H9 (cell line): ENCODE data around the gene ZMYND8. TPM values are rescaled to one million over a fixed set of nuclear protein-coding genes. Genes with fewer than 3 reads are reported as not detected.

Experiments used
- DNase-seq: peaks from one replicate; pipeline ENCODE4 v3.0.0-alpha.2; 2017
- H2AFZ ChIP-seq: one replicate; pipeline ENCODE4 v1.6.1; 2013; ENCODE audit warnings: mild to moderate bottlenecking, low read length, control low read depth, moderate library complexity
- H2AK5ac ChIP-seq: 2 replicates; pipeline ENCODE4 v1.6.1; 2013; ENCODE audit warnings: low read length, control low read depth, mixed read lengths; ENCODE audit not compliant: insufficient read length
- H2BK120ac ChIP-seq: one replicate; pipeline ENCODE4 v1.6.1; 2013; ENCODE audit warnings: low read depth, mild to moderate bottlenecking, low read length, control low read depth, inconsistent platforms; ENCODE audit not compliant: poor library complexity, severe bottlenecking
- H2BK12ac ChIP-seq: 2 replicates; pipeline ENCODE4 v1.6.1; 2013; ENCODE audit warnings: low read length, control low read depth, mixed read lengths, low read depth; ENCODE audit not compliant: insufficient read length
- H2BK15ac ChIP-seq: 2 replicates; pipeline ENCODE4 v1.6.1; 2013; ENCODE audit warnings: low read depth, low read length, control low read depth
- H2BK20ac ChIP-seq: one replicate; pipeline ENCODE4 v1.6.1; 2013; ENCODE audit warnings: low read depth, mild to moderate bottlenecking, low read length, control low read depth, inconsistent platforms; ENCODE audit not compliant: poor library complexity, severe bottlenecking
- H2BK5ac ChIP-seq: 2 replicates; pipeline ENCODE4 v1.6.1; 2013; ENCODE audit warnings: low read length, control low read depth, mixed read lengths; ENCODE audit not compliant: insufficient read length
- H3K14ac ChIP-seq: 2 replicates; pipeline ENCODE4 v1.6.1; 2013; ENCODE audit warnings: low read length, control low read depth; ENCODE audit not compliant: insufficient read depth
- H3K18ac ChIP-seq: 2 replicates; pipeline ENCODE4 v1.6.1; 2013; ENCODE audit warnings: low read depth, mild to moderate bottlenecking, mixed read lengths, low read length, control low read depth; ENCODE audit not compliant: insufficient read length
- H3K23ac ChIP-seq: 2 replicates; pipeline ENCODE4 v1.6.1; 2013; ENCODE audit warnings: low read length, control low read depth, mixed read lengths, low read depth; ENCODE audit not compliant: insufficient read length
- H3K23me2 ChIP-seq: 2 replicates; pipeline ENCODE4 v1.6.1; 2013; ENCODE audit warnings: low read depth, mild to moderate bottlenecking, mixed read lengths, low read length, control low read depth; ENCODE audit not compliant: insufficient read length, poor library complexity, severe bottlenecking
- H3K27ac ChIP-seq: 2 replicates; pipeline ENCODE4 v1.5.1; 2013; ENCODE audit warnings: low read length, control low read depth, mixed read lengths, low read depth; ENCODE audit not compliant: insufficient read length
- H3K27me3 ChIP-seq: 2 replicates; pipeline ENCODE4 v1.6.1; 2013; ENCODE audit warnings: low read length, control low read depth, inconsistent platforms; ENCODE audit not compliant: insufficient read depth
- H3K4ac ChIP-seq: 2 replicates; pipeline ENCODE4 v1.6.1; 2013; ENCODE audit warnings: low read depth, mild to moderate bottlenecking, control low read depth, inconsistent platforms, low read length, moderate library complexity
- H3K4me1 ChIP-seq: 2 replicates; pipeline ENCODE4 v1.6.1; 2013; ENCODE audit warnings: low read length, control low read depth, inconsistent platforms; ENCODE audit not compliant: insufficient read depth
- H3K4me2 ChIP-seq: 2 replicates; pipeline ENCODE4 v1.6.1; 2013; ENCODE audit warnings: low read length, control low read depth, mixed read lengths; ENCODE audit not compliant: insufficient read length, insufficient read depth
- H3K56ac ChIP-seq: 2 replicates; pipeline ENCODE4 v1.6.1; 2013; ENCODE audit warnings: low read depth, mild to moderate bottlenecking, mixed read lengths, low read length, control low read depth; ENCODE audit not compliant: insufficient read length
- H3K79me1 ChIP-seq: 2 replicates; pipeline ENCODE4 v1.6.1; 2013; ENCODE audit warnings: low read depth, mild to moderate bottlenecking, moderate library complexity, low read length, control low read depth, inconsistent platforms; ENCODE audit not compliant: insufficient read depth, poor library complexity, severe bottlenecking
- H3K79me2 ChIP-seq: 2 replicates; pipeline ENCODE4 v1.6.1; 2013; ENCODE audit warnings: low read length, control low read depth, inconsistent platforms; ENCODE audit not compliant: insufficient read depth
- H3K9ac ChIP-seq: 2 replicates; pipeline ENCODE4 v1.6.1; 2013; ENCODE audit warnings: low read length, control low read depth, mixed read lengths; ENCODE audit not compliant: insufficient read length; ENCODE audit errors: extremely low read depth
- H3K9me3 ChIP-seq: one replicate; pipeline ENCODE4 v1.6.1; 2013; ENCODE audit warnings: low read depth, low read length, inconsistent platforms; ENCODE audit not compliant: control insufficient read depth
- H3T11ph ChIP-seq: one replicate; pipeline ENCODE4 v1.6.1; 2013; ENCODE audit warnings: mild to moderate bottlenecking, low read length, control low read depth, inconsistent platforms
- H4K20me1 ChIP-seq: one replicate; pipeline ENCODE4 v1.6.1; 2013; ENCODE audit not compliant: control insufficient read depth, insufficient read length, insufficient read depth
- H4K5ac ChIP-seq: 2 replicates; pipeline ENCODE4 v1.6.1; 2013; ENCODE audit warnings: low read depth, mild to moderate bottlenecking, mixed read lengths, low read length, control low read depth; ENCODE audit not compliant: insufficient read length
- H4K8ac ChIP-seq: replicated peaks from 2 replicates; pipeline ENCODE4 v1.6.1; 2013; ENCODE audit warnings: low read length, control low read depth, mixed read lengths, low read depth; ENCODE audit not compliant: insufficient read length
- H4K91ac ChIP-seq: 2 replicates; pipeline ENCODE4 v1.6.1; 2013; ENCODE audit warnings: low read depth, mild to moderate bottlenecking, moderate library complexity, mixed read lengths, low read length, control low read depth; ENCODE audit not compliant: insufficient read length
- H3K27ac Mint-ChIP-seq, 3 experiments: 2 replicates in 2 of 3; 3 replicates in 1 of 3; pipeline ENCODE4 v1.8.0; 2020 to 2021; ENCODE audit warnings: mixed read lengths in 3 of 3, mild to moderate bottlenecking in 1 of 3, moderate library complexity in 1 of 3
- H3K27me3 Mint-ChIP-seq: 2 replicates; pipeline ENCODE4 v1.8.0; 2021; ENCODE audit warnings: low read depth, mild to moderate bottlenecking, moderate library complexity, mixed read lengths
- H3K36me3 Mint-ChIP-seq, 3 experiments: 2 replicates in 2 of 3; 3 replicates in 1 of 3; pipeline ENCODE4 v1.8.0; 2020 to 2021; ENCODE audit warnings: low read depth in 3 of 3, mixed read lengths in 3 of 3; ENCODE audit not compliant: insufficient read depth in 1 of 3
- H3K4me1 Mint-ChIP-seq, 2 experiments: 2 replicates each; pipeline ENCODE4 v1.8.0; 2020; ENCODE audit warnings: mixed read lengths in 2 of 2
- H3K4me3 Mint-ChIP-seq, 2 experiments: 2 replicates in 1 of 2; 3 replicates in 1 of 2; pipeline ENCODE4 v1.8.0; 2020 to 2021; ENCODE audit warnings: mild to moderate bottlenecking in 2 of 2, mixed read lengths in 2 of 2, moderate library complexity in 1 of 2
- H3K9me3 Mint-ChIP-seq, 2 experiments: 2 replicates in 1 of 2; 3 replicates in 1 of 2; pipeline ENCODE4 v1.8.0; 2020; ENCODE audit warnings: mild to moderate bottlenecking in 2 of 2, mixed read lengths in 2 of 2, moderate library complexity in 1 of 2
- CTCF ChIP-seq: fragments of 200-600 bp; sonication (generic); conservative IDR thresholded peaks from 3 replicates; pipeline ENCODE4 v1.8.0; 2021; ENCODE audit warnings: antibody characterized with exemption, mild to moderate bottlenecking
- WGBS: extraction: QIAGEN DNeasy Blood & Tissue Kit; methylation state at CpG from one replicate; pipeline ENCODE4 v1.1.7; 2013; ENCODE audit warnings: missing lambda C conversion rate, low lambda C conversion rate, mixed read lengths; ENCODE audit not compliant: insufficient read length; ENCODE audit errors: extremely low coverage; 5-methylcytosine and 5-hydroxymethylcytosine counted together
- total RNA-seq: library from RNA; stranded (reverse); gene quantifications from 2 replicates; pipeline ENCODE4 v1.2.1, GENCODE V29; 2021

The ZMYND8 gene
- total RNA-seq, 1 experiment from 2014 or later: 158 TPM

DNA sequence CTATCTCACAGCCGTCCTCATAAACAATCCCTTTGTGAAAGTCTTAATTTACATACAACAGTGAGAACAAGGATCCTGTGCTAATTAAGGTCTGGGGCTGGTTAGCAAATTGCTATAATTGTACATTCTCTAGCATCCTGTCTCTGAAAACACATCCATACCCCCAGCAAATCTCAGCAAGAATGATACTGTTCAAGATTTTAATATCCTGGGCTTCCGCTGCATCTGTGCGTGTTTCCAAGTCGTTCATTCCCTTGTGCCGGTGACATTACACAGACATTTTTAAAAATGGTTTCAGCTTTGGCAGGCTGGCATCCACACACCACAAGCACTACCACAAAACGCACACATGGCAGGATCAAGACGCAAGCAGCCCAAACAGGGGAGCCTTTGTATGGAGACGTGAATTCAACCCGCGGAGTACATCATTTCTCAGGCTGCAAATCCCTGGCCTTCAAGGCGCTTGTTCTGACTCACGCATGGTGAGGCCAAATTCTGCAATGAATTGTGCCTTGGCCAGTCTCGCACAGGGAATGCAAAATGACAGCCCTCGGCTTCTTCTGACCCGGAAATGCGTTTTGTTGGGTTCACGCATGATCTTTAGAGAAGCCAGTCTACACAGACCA lies 20.3 kb downstream of the ZMYND8 start:
- Histone ChIP-seq H3K79me1 (peaks cover 3% of the 10 kb centered on the region), H3K79me2 (peaks cover 74% of the 10 kb centered on the region), H2BK15ac (no peak overlapping the region), H4K8ac (no peak overlapping the region), H3K9me3 (no peaks in the 10 kb centered on the region), H3K14ac (no peak overlapping the region), H3K9ac (no peak overlapping the region), H4K91ac (no peak overlapping the region), H3K4me2 (no peak overlapping the region), H2BK20ac (no peak overlapping the region), H3T11ph (no peak overlapping the region), H3K27me3 (no peaks in the 10 kb centered on the region), H3K4ac (no peak overlapping the region), H2BK5ac (no peak overlapping the region), H2BK12ac (no peak overlapping the region), H2AK5ac (no peak overlapping the region), H4K5ac (no peak overlapping the region), H3K18ac (no peak overlapping the region), H3K23me2 (no peaks in the 10 kb centered on the region), H3K4me1 (peaks cover 27% of the 10 kb centered on the region), H2AFZ (no peak overlapping the region), H3K56ac (no peak overlapping the region), H3K27ac (no peak overlapping the region), H3K23ac (no peak overlapping the region), H2BK120ac (no peak overlapping the region), H4K20me1 (peaks cover 2% of the 10 kb centered on the region)
- TF ChIP-seq CTCF: no peak
- Mint-ChIP-seq H3K27ac (peak overlapping the region; percentile 84 to 88 (median 85)), H3K4me3 (peak overlapping the region in 1 of 2 experiments; percentile 41; a peak in 1 of 5 replicates), H3K9me3 (no peaks in the 10 kb centered on the region), H3K27me3 (no peaks in the 10 kb centered on the region), H3K36me3 (peaks cover 21 to 73% (median 51%) of the 10 kb centered on the region in 3 experiments), H3K4me1 (peaks cover 60 to 70% of the 10 kb centered on the region in 2 experiments)
- DNase-seq: no peak
- WGBS: no CpG with 5 or more reads among the region's 17 CpGs
